LHCN-M2 (cell line): ENCODE data around the gene FMNL3. TPM values are rescaled to one million over a fixed set of nuclear protein-coding genes. Genes with fewer than 3 reads are reported as not detected.
"Not testable (repeated sequence)": the region's sequence is repeated elsewhere in the genome, so short reads cannot be mapped to it uniquely, and the experiment has no call there.

Experiments used
- DNase-seq: peaks from one replicate; pipeline ENCODE4 v3.0.0-alpha.2; 2012; ENCODE audit warnings: low read depth
- total RNA-seq: library from RNA; depleted of rRNA; stranded (reverse); fragments of >200 nt; gene quantifications from 2 replicates; pipeline ENCODE4 v1.2.3, GENCODE V29; 2014

Gene FMNL3
- total RNA-seq, 1 experiment from 2014 or later: 36.5 TPM

DNA sequence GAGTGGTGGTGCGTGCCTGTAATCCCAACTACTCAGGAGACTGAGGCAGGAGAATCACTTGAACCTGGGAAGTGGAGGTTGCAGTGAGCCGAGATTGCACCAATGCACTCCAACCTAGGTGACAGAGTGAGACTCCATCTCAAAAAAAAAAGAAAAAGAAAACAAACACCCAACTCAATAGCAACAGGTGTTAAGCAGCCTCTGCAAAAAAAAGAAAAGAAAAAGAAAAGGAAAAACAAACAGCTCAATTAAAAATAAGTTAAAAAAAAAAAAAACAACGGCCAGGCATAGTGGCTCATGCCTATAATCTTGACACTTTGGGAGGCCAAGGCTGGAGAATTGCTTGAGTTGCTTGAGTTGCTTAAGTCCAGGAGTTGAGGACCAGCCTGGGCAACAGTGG is 10.6 kb upstream of the FMNL3 start:
- not testable (repeated sequence) for DNase-seq

DNA sequence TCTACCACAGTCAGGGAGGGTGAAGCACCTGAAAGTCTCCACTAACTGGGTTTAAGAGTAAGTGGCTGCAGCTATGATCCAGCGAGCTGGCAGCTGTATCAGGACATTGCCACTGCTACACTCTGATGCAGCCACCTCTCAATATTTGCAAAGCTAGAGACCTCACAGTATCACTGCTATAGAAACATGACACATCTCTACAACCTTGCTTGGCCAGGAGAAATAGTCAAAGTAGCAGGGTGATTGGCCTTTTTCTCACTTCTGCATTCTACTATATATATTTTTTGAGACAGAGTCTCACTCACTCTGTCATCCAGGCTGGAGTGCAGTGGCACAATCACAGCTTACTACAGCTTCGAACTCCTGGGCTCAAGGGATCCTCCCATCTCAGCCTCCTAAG is 9.3 kb upstream of the FMNL3 start:
- DNase-seq: no peak

DNA sequence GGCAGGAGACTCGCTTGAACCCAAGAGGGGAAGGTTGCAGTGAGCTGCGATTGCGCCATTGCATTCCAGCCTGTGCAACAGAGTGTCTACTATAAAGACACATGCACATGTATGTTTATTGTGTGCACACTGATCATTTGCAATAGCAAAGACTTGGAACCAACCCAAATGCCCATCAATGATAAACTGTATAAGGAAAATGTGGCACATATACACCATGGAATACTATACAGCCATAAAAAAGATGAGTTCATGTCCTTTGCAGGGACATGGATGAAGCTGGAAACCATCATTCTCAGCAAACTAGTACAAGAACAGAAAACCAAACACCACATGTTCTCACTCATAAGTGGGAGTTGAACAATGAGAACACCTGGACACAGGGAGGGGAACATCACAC is 6.7 kb upstream of the FMNL3 start:
- DNase-seq: not testable (repeated sequence)

DNA sequence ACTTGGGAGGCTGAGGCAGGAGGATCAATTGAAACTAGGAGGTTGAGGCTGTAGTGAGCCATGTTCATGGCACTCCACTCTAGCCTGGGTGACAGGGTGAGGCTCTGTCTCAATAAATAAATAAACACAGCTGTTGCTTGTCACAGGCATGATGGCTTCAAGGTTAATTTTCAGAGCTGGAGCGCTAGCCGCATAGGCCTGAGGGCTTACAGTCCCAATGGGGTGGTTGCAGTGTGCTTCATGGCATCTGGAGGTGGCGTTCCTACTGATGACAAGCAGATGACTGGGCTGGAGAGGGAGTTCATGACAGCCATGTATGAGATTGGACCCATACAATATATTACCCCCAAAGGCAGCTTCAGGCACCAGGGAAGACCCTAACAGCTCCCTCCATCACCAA is 1.6 kb upstream of the FMNL3 start:
- DNase-seq: no peak

DNA sequence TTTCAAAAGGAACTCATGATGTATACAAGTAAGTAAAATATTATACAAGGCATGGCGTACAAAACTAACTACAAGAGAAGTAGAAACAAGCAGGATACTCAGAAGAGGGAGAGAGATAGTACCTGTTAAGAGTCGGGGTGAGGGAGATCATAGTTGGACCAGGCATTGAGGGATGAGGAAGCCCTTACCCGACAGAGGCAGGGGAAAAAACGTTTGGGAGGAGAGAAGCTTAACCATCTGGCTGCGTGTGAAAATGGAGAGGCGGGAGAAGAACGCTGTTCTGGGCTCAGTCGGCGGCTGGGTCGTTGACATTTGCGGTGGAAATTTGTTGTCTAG is 575 bp upstream of the FMNL3 start:
- DNase-seq: no peak

DNA sequence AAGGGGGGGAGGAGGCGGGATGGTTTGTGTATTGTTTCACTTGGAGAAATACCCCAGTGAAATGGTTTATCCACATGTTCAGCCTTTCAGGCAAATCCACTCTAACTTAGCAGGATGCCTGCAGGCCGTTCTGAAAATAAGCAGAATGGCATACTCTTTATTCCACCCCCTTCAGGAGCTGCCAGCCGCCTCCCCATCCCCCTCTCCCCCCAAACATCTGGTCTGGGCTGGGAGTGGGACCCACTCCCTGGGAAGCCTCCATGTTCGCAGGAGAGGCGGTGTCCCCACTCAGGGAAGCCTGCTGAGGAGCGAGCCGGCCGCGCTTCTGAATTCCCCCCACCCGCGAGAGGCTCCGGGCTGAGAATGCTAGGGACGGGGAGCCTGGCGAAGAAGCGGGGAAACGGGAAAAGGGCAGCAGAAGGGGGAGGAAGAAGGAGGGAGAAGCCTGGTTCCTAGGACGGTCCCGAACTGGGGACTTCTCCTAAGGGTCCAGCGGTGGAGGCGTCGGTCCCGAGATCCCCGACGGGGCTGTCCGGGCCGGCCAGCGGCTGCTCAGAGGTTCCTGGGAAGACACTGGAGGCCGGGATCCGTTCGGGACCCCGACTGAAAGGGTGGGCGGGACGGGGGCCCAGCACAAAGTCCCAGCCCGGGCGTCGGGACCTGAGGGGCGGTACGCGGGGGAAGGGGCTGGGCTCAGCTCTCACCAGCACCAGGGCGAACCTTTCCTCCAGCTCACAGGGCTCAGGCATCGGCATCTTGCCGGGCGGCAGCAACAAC is 666 bp downstream of the FMNL3 start:
- DNase-seq: peak; percentile 35

DNA sequence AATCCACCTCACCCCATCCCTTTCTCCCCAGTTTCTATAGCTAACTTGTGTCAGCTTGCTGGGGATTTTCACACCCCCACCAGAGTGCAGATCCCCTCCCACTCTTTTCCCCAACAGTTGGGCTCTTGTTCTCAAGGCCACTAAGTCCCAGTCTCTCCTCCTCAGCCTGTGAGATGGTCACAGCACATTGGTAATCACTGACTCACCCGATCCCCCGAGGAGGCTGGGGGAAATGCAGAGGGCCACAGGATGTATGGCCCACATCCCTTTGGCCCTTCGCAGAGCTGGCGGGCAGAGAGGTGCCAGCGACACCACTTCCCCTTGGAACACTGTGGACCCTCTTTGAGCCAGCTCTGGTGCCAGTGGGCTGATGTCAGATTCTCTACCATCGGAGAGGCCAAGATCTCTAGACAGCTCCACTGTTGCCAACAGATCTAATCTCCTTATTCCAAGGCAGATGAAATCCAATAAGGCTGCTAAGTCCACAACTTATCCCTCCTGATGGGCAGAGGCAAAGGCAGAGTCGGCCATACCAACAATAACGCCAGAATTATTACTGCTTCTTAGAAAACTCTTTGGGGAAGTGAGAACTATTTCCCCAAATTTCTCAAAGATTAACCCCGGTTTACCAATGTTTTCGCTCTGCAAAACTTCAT is 1.6 kb downstream of the FMNL3 start:
- peak; percentile 80 for DNase-seq

DNA sequence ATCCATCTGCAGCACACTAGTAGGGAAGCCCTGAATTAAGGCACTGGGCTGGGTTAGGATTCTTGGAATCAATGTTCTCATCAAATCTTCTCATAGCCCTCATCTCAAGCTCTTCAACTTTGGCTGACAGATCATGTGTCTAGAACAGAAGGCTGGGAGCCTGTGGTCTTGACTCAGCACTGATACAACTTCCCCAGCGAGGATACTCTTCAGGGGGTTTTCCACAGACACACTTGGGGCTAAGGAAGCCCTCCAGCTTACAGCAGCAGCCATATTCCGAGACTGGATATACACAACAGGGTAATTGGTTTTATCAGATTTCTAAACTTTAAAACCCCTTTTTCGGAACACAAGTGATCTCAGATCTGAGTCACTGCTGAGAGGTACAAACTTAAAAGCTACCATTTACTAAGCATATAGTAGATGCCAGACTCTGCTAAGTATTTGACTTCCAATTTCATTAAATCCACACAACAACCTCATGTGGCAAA is 3.5 kb downstream of the FMNL3 start:
- peak; percentile 85 for DNase-seq

DNA sequence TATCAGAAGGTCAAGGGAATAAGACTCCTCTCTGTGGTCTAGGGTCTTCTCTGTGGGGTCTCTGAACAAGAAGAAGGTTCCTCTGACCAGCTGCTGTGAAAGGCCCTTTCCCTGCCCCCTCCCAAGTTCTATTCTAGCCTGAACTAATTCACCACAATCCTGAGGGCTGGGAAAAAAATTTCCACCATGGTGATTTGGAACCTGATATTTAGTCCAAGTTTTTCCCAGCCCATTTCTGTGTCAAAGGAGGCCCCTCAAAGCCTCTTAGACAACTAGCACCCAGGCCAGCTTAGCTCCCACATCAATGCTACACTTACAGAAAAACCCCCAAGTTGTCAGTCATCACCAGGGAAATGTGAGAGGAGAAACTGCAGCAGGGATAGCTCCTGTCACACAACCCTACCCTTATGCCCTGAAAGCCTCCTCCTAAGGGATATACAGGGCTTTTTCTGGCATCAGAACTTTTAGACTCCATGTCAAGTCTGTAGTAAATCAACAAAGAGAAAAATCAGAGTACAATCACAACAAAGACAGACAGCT is 4.5 kb downstream of the FMNL3 start:
- no peak for DNase-seq

DNA sequence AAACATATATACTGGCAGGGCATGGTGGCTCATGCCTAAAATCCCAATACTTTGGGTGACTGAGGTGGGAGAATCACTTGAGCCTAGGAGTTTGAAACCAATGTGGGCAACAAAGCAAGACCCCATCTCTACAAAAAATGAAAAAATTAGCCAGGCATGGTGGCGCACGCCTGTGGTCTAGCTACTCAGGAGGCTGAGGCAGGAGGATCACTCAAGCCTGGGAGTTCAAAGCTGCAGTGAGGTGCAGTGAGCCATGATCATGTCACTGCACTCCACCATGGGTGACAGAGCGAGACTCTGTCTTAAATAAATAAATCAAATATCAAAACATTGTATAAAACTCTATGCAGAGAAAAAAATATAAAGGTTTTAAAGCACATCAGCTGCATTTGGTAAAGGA is 5.2 kb downstream of the FMNL3 start:
- no peak for DNase-seq

DNA sequence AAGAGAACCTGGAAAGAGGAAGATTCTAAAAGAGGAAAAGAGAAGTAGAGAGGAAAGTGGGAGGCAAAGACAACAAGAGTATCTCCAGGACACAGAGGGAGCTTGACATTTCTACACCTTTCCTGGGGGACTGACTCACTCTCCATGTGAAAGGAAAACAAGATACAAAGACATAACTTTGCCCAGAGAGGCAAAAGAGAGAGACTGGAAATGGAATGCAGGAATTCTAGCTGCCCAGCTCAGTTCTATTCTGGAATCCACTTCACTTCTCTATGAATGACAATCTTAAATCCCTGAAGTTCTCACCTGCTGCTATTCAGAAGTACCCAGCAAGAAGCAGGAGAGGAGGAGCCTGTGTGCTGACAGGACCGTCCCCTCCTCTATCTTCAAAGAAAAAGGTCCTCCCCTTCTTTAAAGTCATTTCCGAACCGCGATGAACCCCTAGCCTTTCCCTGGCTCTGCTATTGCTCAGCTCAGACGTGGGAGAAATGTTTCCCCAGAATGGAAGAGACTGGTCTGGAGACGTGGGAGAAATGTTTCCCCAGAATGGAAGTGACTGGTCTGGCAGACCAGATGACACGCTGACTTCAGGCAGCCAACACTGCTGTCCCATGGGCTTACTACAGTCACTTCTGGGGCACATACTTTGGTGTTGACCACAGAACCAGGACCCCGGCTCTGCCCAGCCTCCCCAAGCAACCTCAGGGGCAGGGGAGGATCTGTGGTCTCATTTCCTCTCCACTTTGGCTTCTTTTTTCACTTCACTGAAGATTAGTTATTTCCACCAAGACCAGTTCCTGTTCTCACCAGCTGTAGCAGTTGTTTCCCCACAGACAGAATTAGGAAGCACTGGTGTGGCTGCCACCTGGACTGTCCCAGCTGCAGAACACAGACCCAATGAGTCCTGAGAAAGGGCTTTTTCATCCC is 8.3 kb downstream of the FMNL3 start:
- peak; percentile 57 for DNase-seq

DNA sequence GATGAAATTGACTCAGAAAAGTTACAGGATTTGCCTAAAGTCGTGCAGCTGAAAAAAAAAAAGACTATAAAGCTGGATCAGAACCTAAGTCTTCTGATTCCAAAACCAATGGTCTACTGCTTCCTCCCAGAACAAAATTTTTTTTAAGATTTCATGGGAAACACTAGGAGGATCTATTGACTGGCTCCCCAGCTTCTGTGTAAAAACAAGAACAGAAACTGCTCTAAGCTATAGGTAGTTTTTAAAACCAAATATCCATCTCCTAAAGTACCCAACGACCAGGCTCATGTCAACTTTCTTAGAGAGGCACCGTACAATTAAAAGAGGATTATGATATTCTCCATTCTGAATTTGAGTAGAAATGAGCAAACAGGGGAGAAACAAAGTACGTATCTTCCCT is 9.4 kb downstream of the FMNL3 start:
- DNase-seq: no peak

DNA sequence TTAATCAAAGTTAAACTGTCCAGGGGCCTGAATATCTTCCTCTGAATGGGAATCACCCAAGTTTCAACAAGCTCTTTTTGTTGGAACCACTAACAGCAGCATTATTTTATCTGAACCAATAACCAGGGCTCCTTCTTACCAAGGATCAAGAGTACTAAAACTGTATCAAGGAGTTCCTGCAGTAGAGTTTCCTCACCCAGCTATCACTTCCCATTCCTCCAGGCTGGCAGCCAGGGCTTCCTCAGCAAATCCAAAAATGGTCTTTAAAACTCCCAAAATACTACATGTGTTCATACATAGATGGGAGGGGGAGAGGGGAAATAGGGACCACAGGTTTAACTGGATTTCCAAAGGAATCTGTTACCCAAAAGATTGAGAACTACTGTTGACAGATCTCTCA is 10.5 kb downstream of the FMNL3 start:
- no peak for DNase-seq

DNA sequence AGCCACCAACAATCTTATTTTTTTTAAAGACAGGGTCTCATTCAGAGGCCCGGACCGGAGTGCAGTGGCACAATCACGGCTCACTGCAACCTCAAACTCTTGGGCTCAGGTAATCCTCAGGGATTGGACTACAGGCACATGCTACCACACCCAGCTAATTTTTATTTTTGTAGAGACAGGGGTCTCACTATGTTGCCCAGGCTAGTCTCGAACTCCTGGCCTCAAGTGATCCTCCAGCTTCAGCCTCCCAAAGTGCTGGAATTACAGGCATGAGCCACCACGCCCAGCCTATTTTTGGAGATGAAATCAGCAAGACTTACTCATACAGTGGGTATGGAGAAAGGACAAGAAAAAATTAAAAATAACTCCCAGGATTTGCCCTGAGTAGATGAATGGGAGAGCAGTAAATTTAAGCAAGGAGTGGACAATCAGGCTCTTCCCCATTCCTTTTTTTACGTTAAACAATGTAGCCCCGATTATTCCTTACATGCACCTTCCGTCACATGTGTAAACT is 13.2 kb downstream of the FMNL3 start:
- DNase-seq: peak; percentile 34

DNA sequence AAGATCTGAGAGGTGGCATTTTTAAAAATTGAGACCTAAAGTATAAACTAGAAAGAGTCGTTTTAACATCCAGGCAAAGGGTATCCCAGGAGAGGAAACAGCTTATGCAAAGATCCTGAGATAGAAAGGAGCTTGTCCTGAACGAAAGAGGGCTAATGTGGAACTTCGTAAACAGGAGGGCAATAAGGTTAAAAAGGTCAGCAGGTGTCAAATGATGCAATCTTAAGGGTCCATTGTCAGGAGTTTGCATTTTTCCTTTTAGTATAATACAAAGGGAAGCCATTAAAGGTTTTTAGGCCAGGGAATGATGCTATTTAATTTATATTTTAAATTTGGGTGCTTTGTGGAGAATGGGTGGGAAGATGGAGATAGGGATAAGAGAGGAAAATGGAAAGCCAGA is 14.4 kb downstream of the FMNL3 start:
- no peak for DNase-seq

DNA sequence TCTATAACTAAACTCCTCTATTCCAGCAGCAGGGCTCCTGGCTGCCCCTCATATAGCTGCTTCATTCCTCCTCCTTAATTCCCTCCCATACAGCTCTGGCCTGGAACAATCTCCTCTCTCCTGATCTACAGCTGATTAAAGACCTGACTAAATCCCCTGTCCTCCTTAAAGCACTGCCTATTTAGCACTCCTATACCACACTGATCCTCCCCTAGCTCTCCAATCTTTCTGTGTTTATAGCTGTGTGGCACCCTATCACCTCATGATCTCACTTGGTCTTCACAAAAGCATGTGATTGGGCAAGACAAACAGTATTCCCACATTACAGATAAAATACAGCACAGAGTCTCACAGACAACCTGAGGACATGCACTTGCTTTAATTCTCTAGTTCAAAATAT is 17.4 kb downstream of the FMNL3 start:
- DNase-seq: no peak

DNA sequence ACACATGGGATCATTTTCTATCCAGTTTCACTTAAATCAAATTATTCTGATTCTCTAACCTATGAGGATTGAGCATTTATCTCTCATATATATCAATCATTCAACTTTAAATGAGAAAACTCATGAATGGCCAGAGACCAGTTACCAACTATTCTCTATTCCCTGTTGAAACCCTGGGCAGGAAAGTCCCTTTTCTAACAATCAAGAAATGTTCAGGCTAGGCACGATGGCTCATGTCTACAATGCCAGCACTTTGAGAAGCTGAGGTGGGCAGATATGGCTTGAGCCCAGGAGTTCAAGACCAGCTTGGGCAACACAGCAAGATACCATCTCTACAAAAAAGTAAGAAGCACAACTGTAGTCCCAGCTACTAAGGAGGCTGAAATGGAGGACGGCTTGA is 18.0 kb downstream of the FMNL3 start:
- DNase-seq: no peak

DNA sequence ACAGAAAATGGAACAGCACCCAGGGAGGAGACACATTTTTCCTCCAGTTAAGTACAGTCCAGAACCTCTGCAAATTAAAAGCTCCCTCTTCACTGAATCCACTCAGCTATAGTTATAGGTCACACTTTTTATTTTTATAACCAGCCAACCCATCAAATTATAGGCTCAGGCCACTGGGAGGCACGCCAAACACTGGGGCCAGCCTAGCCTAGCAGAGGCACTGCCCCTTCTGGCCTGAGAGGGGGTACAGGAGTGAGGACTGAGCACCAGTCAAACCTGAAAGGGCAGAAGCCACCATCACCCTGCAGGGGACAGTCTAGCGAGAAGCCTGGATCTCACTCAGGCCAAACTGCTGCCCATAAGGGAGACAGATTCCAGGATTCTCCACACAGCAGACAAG is 19.3 kb downstream of the FMNL3 start:
- no peak for DNase-seq

DNA sequence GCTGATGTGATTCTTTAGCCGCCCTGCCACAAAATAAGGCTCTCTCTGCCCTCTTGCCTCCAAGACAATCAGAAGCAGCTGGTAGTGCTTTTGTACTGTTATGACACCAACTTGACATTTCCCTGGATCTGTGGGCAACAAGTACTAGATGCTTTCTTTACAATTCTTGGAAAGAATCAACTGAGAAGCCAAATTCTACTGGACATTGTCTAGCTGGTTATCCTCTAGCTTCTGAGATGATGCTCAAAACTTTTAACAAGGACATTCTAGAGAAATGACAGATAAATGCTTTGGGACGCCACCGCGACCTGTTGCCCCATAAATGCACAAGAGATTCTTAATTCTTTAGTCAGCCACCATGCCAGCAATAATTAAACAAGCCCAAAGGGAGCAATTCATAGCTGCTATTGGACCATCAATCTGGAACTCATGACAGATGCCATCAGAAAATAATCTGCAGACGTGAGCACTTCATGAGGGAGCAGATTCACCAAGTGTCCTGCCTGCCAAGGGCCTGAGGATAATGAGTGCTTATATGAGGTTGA is 22.8 kb downstream of the FMNL3 start:
- no peak for DNase-seq

DNA sequence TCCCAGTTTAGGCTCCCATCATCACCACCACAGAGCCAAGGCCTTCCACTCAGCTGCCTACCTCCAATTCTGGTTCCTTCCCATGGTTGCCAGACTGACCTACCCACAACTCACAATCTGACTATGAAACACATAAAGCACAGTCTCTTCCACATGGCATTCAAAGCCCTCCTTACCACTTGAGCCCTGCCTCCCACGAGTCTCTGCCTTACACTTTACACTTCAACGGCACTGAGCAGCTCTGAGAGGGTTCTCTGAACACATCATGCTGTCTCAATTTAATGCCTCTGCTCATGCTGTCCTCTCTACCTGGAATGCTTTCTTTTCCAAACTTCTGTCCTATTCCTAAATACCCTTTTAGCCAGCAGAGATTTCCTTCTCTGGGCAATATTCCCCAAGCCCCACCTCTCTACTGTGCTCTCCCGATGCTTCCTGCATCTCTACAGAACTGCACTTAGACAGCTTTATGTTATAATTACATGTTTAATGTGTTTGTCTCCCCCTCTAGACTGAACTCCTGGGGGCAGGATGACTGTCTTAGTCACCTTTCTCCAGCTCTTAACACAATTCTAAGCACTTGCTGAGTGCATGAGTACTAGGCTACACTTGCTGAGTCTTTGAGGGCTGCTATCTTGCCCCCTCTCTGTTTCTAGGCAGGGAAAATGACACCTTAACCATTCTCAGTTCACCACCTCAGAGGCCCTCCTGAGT is 23.5 kb downstream of the FMNL3 start:
- no peak for DNase-seq

DNA sequence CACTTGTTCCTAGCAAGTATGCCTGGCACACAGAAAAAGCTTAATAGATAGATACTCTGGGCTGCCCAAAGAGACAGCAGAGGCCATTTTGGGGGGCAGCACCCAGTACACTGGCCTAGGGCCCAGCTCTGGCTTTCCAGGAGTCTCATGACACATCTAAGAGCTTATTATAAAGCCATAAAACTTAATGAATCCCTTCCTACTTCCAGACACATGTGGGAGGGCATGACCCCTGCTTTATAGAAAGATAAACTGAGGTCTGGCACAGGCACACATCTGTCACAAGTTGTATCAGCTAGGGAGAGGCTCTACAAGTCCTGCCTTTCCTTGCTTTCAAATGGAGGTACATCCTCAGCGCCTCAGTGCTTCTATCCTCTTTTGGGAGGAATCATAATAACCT is 27.1 kb downstream of the FMNL3 start:
- DNase-seq: no peak
